Measurements from ENCODE around the gene GRIK2.

- TF ChIP-seq CTCF (IDR thresholded peaks at IDR 0.05) (no peak), POLR2AphosphoS5 (IDR thresholded peaks at IDR 0.05; ENCODE audit: low read depth, low read length) (no peak), SIN3A (IDR thresholded peaks at IDR 0.05; ENCODE audit: borderline replicate concordance, insufficient read depth, low read depth, low read length) (no peak)
Observed at GRCh38 chr6:101640131-101640530, 246.6 kb downstream of the GRIK2 start.
